SW480 (cell line): ENCODE data around the gene AMHR2.
"Not testable (repeated sequence)": the region's sequence is repeated elsewhere in the genome, so short reads cannot be mapped to it uniquely, and the experiment has no call there.

Source experiments
- DNase-seq: peaks from one replicate; pipeline ENCODE4 v3.0.0-alpha.2; 2016; ENCODE audit warnings: low spot score

The AMHR2 gene

DNA sequence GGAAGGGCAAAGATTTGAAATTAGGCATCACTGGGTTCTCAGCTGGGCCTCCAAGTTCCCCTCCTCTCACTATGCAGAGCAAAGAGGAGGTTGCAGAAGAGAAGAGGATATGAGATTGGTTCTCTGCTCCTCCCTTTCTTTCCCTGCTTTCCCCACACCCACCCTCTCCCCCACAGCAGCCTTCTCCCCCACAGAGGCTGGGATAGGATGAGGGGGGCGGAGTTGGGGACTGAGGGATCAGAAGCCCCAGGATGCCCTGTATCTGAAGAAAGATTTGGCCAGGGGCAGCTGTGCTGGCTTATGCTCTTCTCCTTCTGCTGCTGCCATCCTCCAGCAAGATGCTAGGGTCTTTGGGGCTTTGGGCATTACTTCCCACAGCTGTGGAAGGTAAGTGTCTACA lies at the start of gene AMHR2:
TSS of gene AMHR2 (plus strand) at position 259 of the 400 bp plus-strand sequence. CDS start at position 339, 80 bp downstream.
- DNase-seq, result no peak

- DNase-seq, result not testable (repeated sequence)
Measured at GRCh38 chr12:53374277-53374676, 49.4 kb upstream of the AMHR2 start.

DNA sequence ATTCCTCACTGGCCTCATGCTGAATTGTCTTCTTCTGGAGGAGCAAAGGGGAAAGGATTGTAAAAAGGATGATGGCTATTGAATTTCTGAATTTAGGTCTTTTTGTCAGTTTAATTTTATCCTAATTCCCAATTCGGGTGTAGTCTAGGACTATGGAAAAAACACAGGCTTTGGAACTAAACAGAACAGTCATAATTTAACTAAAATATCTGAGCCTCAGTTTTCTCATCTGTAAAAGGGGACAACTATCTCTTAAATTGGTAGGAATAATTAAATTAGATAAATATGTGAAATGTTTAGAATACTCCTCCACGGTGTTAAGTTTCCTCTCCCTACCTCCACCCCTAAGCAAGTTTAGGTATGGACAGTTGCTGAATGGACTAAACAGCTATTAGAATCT lies 46.9 kb upstream of the AMHR2 start:
- no peak for DNase-seq

DNA sequence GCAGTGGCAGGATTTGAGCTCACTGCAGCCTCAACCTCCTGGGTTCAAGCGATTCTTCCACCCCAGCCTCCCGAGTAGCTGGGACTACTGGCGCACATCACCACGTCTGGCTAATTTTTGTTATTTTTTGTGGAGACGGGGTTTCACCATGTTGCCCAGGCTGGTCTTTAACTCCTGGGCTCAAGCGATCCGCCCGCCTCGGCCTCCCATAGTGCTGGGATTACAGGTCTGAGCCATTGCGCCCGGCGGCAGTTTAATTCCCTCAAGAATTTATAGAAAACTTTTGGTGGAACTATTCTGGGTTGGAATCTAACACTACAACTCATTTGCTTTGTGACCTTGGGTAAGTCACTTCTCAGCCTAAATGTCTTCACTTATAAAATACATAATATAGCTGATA lies 45.4 kb upstream of the AMHR2 start:
- no peak for DNase-seq

DNA sequence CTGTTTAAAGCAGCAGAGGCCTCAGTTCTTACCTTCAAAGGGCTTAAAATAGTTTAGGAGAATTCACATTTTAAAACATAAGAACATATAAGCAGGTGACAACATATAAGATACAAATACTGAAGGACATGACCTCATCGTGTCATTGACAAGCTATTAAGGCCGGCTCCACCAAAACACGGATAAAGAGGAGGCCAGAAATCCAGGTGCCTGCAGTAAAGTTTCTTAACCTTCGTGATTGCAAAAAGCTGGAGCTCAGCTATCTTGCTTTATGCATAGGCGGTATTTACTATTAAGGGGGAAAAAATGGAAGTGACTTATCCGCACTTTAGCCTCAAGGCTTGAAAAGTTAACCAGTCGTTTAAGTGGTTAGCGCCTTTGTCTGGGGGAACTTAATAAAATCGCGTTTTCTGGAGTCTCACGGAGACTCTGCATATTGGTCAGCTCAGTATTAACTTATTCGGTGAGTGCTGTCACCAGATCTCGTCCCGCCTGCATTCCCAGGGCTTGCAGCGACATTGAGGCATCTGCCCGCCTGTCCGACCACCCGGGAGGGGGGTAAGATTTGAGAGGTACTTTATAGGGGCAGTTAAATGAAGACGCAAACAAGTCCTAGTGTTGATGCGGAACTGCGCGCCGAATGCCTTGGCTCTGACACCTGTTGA lies 44.8 kb upstream of the AMHR2 start:
- DNase-seq, result peak; percentile 35

GRCh38 chr12:53379389-53380103 lies 44.1 kb upstream of the AMHR2 start:
- DNase-seq, result peak; percentile 100

DNA sequence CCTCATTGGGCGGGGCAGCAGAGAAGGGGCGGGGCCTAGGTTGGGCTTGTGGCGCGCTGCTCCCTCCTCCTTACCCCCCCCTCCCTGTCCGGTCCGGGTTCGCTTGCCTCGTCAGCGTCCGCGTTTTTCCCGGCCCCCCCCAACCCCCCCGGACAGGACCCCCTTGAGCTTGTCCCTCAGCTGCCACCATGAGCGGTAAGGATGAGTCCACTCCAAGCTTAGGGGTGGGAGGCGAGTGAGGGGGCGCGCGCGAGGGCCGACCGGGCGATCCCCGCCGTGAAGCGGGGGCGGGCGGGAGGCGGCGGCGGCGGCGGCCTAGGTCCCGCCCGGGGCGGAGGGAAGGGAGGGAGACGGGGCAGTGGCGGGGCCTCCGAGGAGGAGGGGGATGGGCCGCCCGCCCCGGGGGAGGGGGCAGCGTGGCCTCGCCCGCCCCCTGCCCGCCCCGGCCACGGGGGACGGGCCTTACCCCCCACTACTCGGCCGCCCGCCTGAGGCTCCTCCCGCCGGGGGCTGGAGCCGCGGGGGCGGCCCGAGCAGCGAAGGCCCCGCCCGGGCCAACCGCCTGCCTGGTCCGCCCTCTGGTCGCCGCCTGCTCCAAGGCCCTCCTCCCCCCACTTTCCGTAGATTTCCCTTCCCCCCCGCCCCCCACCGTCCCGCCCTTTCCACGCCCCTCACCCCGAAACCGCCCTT lies 43.4 kb upstream of the AMHR2 start, which contains the start of gene SP1:
TSS of gene SP1 (plus strand) at position 73 of the 690 bp plus-strand sequence. CDS start at position 189, 116 bp downstream.
- peak; percentile 93 for DNase-seq

GRCh38 chr12:53380794-53381730 lies 42.6 kb upstream of the AMHR2 start:
- peak; percentile 57 for DNase-seq

DNA sequence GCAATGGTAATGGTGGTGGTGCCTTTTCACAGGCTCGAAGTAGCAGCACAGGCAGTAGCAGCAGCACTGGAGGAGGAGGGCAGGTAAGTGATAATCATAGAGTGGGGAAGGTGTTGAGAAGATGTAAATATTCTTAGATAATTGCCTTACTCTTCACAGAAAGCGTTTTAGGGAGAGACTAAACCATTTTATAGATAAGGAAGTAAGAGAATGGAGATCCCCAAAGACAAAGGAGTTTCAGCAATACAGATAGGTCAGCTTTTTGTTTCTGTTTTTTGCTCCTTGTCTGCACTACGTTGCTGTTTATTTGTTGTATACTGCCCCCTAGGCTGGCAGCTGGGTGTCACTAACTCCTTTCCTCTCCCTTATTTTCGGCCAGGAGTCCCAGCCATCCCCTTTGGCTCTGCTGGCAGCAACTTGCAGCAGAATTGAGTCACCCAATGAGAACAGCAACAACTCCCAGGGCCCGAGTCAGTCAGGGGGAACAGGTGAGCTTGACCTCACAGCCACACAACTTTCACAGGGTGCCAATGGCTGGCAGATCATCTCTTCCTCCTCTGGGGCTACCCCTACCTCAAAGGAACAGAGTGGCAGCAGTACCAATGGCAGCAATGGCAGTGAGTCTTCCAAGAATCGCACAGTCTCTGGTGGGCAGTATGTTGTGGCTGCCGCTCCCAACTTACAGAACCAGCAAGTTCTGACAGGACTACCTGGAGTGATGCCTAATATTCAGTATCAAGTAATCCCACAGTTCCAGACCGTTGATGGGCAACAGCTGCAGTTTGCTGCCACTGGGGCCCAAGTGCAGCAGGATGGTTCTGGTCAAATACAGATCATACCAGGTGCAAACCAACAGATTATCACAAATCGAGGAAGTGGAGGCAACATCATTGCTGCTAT lies 41.7 kb upstream of the AMHR2 start:
- DNase-seq, result peak; percentile 84

DNA sequence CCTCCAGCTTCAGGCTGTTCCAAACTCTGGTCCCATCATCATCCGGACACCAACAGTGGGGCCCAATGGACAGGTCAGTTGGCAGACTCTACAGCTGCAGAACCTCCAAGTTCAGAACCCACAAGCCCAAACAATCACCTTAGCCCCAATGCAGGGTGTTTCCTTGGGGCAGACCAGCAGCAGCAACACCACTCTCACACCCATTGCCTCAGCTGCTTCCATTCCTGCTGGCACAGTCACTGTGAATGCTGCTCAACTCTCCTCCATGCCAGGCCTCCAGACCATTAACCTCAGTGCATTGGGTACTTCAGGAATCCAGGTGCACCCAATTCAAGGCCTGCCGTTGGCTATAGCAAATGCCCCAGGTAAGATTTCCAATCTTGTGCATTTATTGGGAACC lies 40.4 kb upstream of the AMHR2 start:
- DNase-seq, result no peak

- not testable (repeated sequence) for DNase-seq
Measured at GRCh38 chr12:53386381-53386780, 37.3 kb upstream of the AMHR2 start.

DNA sequence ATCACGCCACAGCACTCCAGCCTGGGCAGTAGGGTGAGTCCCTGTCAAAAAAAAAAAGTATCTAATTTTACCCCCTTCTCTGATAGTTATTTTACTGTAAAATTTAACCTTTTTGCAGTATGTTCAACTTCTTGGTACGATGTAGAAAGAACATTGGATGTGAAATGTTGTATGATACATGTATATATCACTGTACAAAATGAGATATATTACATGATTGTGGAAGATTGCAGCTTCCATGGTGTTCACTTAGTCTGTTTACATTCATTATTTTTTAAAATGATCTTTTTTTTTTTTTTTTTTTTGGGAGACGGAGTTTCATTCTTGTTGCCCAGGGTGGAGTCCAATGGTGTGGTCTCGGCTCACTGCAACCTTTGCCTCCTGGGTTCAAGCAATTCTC lies 34.7 kb upstream of the AMHR2 start:
- no peak for DNase-seq

DNA sequence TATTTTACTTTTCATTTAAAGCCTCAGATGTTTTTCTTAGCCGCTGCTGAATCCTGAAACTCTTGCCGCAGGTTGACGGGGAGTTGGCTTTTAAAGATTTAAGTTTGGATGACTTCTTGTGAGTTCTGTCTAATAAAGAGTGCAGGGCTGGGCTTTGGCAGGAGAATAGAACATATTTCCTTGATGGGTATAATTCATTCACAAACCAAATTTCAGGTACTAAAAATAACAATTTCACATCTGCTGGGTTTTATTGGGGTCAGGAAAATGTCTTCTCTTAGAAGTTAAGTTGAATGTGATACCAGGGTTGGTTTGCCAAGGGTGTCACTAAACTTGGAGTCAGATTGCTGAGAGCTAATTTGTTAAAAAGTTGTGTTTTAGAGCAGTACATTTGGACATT lies 34.0 kb upstream of the AMHR2 start:
- DNase-seq, result no peak

DNA sequence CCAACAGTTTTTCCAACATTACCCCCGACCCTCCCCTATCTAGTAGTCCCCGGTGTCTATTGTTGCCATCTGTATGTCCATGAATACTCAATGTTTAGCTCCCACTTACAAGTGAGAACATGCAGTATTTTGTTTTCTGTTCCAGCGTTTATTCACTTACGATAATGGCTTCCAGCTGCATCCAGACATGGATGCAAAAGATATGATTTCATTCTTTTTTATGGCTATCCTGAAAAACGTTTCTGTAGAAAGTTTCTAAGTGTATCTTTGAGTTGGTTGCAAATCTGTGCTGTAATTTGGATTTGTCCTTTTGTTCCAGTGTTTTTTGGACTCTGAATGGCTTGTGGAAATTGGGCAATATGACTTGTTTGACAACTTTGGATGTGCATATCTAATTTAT lies 31.9 kb upstream of the AMHR2 start:
- no peak for DNase-seq

GRCh38 chr12:53399896-53400295 lies 23.8 kb upstream of the AMHR2 start:
- no peak for DNase-seq

DNA sequence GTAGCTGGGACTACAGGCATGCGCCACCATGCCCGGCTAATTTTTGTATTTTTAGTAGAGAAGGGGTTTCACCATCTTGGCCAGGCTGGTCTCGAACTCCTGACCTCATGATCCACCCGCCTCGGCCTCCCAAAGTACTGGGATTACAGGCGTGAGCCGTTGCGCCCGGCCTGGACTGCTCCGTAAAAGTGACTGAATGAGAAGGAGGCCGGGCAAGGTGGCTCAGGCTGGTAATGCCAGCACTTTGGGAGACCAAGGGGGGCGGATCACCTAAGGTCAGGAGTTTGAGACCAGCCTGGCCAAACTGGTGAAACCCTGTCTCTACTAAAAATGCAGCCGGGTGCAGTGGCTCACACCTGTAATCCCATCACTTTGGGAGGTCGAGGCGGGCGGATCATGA lies 21.3 kb upstream of the AMHR2 start:
- not testable (repeated sequence) for DNase-seq

DNA sequence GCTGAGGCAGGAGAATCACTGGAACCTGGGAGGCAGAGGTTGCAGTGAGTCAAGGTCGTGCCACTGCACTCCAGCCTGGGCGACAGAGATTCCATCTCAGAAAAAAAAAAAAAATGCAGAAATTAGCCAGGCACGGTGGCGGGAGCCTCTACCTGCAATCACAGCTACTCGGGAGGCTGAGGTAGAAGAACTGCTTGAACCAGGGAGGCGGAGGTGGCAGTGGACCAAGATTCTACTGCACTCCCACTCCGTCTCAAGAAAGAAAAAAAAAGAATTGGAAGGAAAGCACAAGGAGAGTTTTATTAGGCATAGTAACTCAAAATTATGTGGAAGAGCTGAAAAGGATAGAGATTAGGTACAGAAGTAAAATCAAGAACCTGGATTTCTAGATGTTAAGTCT lies 20.8 kb upstream of the AMHR2 start:
- no peak for DNase-seq

DNA sequence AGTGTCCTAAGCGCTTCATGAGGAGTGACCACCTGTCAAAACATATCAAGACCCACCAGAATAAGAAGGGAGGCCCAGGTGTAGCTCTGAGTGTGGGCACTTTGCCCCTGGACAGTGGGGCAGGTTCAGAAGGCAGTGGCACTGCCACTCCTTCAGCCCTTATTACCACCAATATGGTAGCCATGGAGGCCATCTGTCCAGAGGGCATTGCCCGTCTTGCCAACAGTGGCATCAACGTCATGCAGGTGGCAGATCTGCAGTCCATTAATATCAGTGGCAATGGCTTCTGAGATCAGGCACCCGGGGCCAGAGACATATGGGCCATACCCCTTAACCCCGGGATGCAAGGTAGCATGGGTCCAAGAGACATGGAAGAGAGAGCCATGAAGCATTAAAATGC lies 12.7 kb upstream of the AMHR2 start:
- DNase-seq, result no peak

DNA sequence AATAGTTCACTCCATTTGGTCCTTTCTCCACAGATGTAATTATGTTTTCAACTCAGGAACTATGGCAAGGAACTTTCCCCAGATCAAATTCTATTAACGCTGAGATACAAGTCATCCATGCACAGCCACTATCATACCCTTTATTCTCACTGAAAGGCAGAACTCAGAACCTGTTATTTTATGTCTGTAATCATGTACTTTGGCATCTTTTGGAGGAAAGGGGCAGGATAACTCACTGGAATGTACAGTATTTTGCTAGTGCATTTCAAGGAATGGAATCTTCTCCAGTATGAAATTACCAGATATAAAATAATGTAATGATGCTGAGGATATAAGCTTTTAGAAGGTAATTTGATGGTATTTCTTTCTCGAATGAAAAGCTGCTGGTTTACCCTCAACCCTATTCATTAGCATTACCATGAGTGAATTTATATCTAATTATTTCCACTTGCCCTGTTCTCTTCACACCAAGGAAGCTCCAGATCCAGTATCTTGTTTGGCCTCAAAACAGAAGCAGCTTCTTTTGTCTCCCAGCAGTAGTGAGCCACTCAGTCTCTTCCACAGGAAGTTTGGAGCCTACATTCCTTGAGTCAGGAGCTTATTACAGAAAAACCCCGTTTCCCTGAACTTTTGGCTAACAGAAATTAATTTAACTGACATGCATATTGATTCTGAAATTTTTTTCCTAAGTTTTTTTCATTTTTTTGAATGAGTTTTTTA lies 10.0 kb upstream of the AMHR2 start:
- DNase-seq, result no peak

DNA sequence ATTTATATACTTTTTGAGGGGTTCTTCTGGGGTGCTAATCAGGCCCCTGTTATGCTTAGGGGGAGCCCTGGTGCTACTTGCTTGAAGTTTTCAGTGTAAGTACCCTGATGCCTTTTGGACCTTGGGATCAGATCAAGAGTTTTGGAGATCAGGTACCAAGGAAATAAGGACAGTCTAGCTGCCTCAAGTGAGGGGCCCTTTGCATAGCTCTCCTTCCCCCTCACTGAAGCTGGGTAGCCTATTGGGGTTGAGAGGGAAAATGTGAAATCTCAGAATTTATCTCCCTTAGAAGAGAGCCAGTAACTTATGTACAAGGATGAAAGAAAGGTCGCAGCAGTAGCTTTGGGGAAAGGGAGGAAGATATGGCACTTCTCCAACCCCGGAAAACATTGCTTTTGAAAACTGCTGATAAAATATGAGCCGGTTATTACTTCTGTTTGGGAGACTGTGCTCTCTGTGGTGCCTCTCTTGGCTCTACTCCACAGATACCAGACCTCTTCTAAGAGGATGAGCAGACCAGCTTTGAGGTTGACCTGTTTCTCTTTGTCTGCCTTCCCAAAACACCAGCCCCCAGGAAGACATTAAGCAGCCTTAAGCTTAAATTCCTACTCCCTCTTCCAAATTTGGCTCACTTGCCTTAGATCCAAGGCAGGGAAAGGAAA lies 8.8 kb upstream of the AMHR2 start:
- no peak for DNase-seq
